Common myeloid progenitor, CD34-positive (primary cell): ENCODE measurements around the gene ITGA5.

ENCODE experiments used
- CTCF ChIA-PET: fragments of 350-600 bp; sonication (Branson Sonifier 250); formaldehyde crosslinking; loops from one replicate; lab custom pipeline; 2021; ENCODE audit warnings: antibody characterized with exemption; lab: Charles Lee
- POLR2A ChIA-PET: fragments of 350-600 bp; sonication (Branson Sonifier 250); formaldehyde crosslinking; loops from one replicate; lab custom pipeline; 2021; ENCODE audit warnings: antibody characterized with exemption; lab: Charles Lee
- DNase-seq, 3 donors: peaks; one replicate each; pipeline versions ENCODE4 v3.0.0 to v3.0.0-alpha.2; 2013
- H3K27ac ChIP-seq, 2 experiments: 1 replicate in 1 of 2; 2 replicates in 1 of 2; pipeline ENCODE4 v1.7.0; 2013; ENCODE audit warnings: inconsistent platforms in 2 of 2, low read length in 2 of 2, mild to moderate bottlenecking in 2 of 2, low read depth in 1 of 2, moderate library complexity in 1 of 2; ENCODE audit not compliant: severe bottlenecking in 2 of 2, insufficient read depth in 1 of 2, poor library complexity in 1 of 2
- H3K27me3 ChIP-seq, 5 experiments: replicated peaks in 2 of 5; 1 replicate in 3 of 5; 2 replicates in 2 of 5; pipeline versions ENCODE4 v1.6.1 to v1.7.0; 2013; ENCODE audit warnings: low read length in 4 of 5, mild to moderate bottlenecking in 2 of 5, moderate library complexity in 2 of 5, inconsistent platforms in 1 of 5; ENCODE audit not compliant: insufficient read depth in 5 of 5, control insufficient read depth in 4 of 5
- H3K36me3 ChIP-seq, 4 experiments: 1 replicate in 2 of 4; 2 replicates in 2 of 4; pipeline versions ENCODE4 v1.6.1 to v1.7.0; 2013; ENCODE audit warnings: low read length in 3 of 4, control low read depth in 1 of 4, mild to moderate bottlenecking in 1 of 4; ENCODE audit not compliant: control insufficient read depth in 4 of 4, insufficient read depth in 4 of 4
- H3K4me1 ChIP-seq, 4 experiments: 1 replicate in 3 of 4; 2 replicates in 1 of 4; pipeline versions ENCODE4 v1.6.1 to v1.7.1; 2013; ENCODE audit warnings: low read length in 3 of 4, mild to moderate bottlenecking in 3 of 4, control low read depth in 1 of 4, inconsistent platforms in 1 of 4, moderate library complexity in 1 of 4; ENCODE audit not compliant: control insufficient read depth in 4 of 4, insufficient read depth in 4 of 4; ENCODE audit errors: control extremely low read depth in 1 of 4
- H3K4me3 ChIP-seq, 7 experiments: 1 replicate in 4 of 7; 2 replicates in 3 of 7; pipeline versions ENCODE4 v1.5.1 to v1.7.0; 2013; ENCODE audit warnings: mild to moderate bottlenecking in 7 of 7, low read length in 6 of 7, moderate library complexity in 6 of 7, inconsistent platforms in 2 of 7, low read depth in 2 of 7, control low read depth in 1 of 7; ENCODE audit not compliant: insufficient read depth in 4 of 7, control insufficient read depth in 1 of 7; ENCODE audit errors: extremely low read depth in 1 of 7
- H3K9me3 ChIP-seq, 5 experiments: 1 replicate in 4 of 5; 2 replicates in 1 of 5; pipeline versions ENCODE4 v1.6.1 to v1.7.1; 2013; ENCODE audit warnings: low read length in 4 of 5, mild to moderate bottlenecking in 2 of 5, inconsistent platforms in 1 of 5, low read depth in 1 of 5, moderate library complexity in 1 of 5; ENCODE audit not compliant: control insufficient read depth in 4 of 5, insufficient read depth in 2 of 5; ENCODE audit errors: control extremely low read depth in 1 of 5
- WGBS: methylation state at CpG from one replicate; pipeline ENCODE4 v1.1.5; 2013; ENCODE audit not compliant: insufficient coverage; 5-methylcytosine and 5-hydroxymethylcytosine counted together

The ITGA5 gene

GRCh38 chr12:54412786-54413185, 6.3 kb downstream of the ITGA5 start:
- H3K4me3 ChIP-seq = peak overlapping the region in 6 of 7 experiments; percentile 16 to 77 (median 56)
- peaks cover 24 to 95% (median 74%) of the 10 kb centered on the region in 4 experiments for H3K4me1 ChIP-seq
- H3K27me3 ChIP-seq = no peaks in the 10 kb centered on the region
- peak overlapping the region; percentile 93 to 97 for H3K27ac ChIP-seq
- DNase-seq = no peak
- H3K9me3 ChIP-seq = no peaks in the 10 kb centered on the region
- CTCF ChIA-PET = interaction anchor here (1.0 to 14.7 kb wide), 4 partner anchors 12 to 46 kb away, joined by 3 to 351 read pairs (median 163); no protein-coding TSS in a partner anchor
- peaks cover 7 to 36% (median 24%) of the 10 kb centered on the region in 4 experiments for H3K36me3 ChIP-seq
- 65% methylated on average over 2 of the region's 3 CpGs for WGBS
- POLR2A ChIA-PET = interaction anchor here (0.5 to 3.2 kb wide), 7 partner anchors 9 to 1379 kb away, joined by 3 to 17 read pairs (median 3); no protein-coding TSS in a partner anchor

DNA sequence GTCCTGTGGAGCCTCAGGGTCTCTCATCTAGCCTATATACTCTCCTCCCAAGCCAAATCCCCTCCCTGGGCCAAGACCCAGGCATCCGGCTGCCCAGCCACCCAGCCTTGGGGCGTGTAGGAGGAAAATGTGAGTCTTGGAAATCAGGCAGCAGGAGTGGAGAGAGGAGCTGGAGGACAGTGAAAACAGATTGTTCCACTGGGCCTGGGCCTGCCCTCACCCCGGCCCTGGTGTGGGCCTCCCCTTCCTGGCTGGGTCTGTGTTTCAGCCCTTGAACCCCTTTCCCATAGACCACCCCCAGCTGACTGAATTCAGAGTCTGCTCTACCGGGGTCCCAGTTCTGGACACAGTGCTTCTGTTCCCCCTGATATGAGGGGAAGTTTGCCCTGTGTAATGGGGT, 6.7 kb downstream of the ITGA5 start:
- Histone ChIP-seq H3K36me3 (peaks cover 7 to 40% (median 28%) of the 10 kb centered on the region in 4 experiments), H3K4me3 (peak overlapping the region in 6 of 7 experiments; percentile 16 to 77 (median 56)), H3K27me3 (no peaks in the 10 kb centered on the region), H3K9me3 (no peaks in the 10 kb centered on the region), H3K27ac (peak overlapping the region; percentile 93 to 97), H3K4me1 (peaks cover 24 to 96% (median 75%) of the 10 kb centered on the region in 4 experiments)
- no peak for DNase-seq
- POLR2A ChIA-PET = interaction anchor here (0.5 to 3.2 kb wide), 4 partner anchors 13 to 1380 kb away, joined by 3 to 17 read pairs (median 8); no protein-coding TSS in a partner anchor
- WGBS = no CpG with 5 or more reads among the region's 4 CpGs
- CTCF ChIA-PET = interaction anchor here (1.9 to 14.7 kb wide), 3 partner anchors 12 to 20 kb away, joined by 7 to 351 read pairs (median 319); no protein-coding TSS in a partner anchor

GRCh38 chr12:54411391-54412241, 7.5 kb downstream of the ITGA5 start:
- H3K27ac ChIP-seq = peak overlapping the region; percentile 93 to 97
- no peaks in the 10 kb centered on the region for H3K9me3 ChIP-seq
- ChIA-PET CTCF (interaction anchor here (1.9 to 14.7 kb wide), 3 partner anchors 11 to 21 kb away, joined by 7 to 351 read pairs (median 319); no protein-coding TSS in a partner anchor), POLR2A (interaction anchor here (0.7 to 3.2 kb wide), 3 partner anchors 9 to 22 kb away, joined by 3 to 17 read pairs (median 3); no protein-coding TSS in a partner anchor)
- H3K36me3 ChIP-seq = peaks cover 15 to 48% (median 35%) of the 10 kb centered on the region in 4 experiments
- H3K27me3 ChIP-seq = no peaks in the 10 kb centered on the region
- peak in 2 of 3 donors; percentile 52 to 59 for DNase-seq
- H3K4me3 ChIP-seq = peak overlapping the region in 5 of 7 experiments; percentile 27 to 77 (median 58)
- 24% methylated on average over 6 of the region's 10 CpGs for WGBS
- H3K4me1 ChIP-seq = peaks cover 20 to 90% (median 68%) of the 10 kb centered on the region in 4 experiments

- Histone ChIP-seq H3K36me3 (peaks cover 24 to 71% (median 57%) of the 10 kb centered on the region in 4 experiments), H3K4me1 (peaks cover 9 to 69% (median 45%) of the 10 kb centered on the region in 4 experiments), H3K4me3 (no peak overlapping the region), H3K27ac (peak overlapping the region; percentile 27 to 60), H3K27me3 (no peaks in the 10 kb centered on the region), H3K9me3 (no peaks in the 10 kb centered on the region)
- WGBS = 94% methylated on average over 3 of the region's 8 CpGs
- ChIA-PET POLR2A (interaction anchor here (0.7 kb wide), 1 partner anchor 10 kb away, joined by 3 read pairs; no protein-coding TSS in a partner anchor), CTCF (interaction anchor here (0.9 to 14.7 kb wide), 6 partner anchors 8 to 30 kb away, joined by 3 to 351 read pairs (median 6); no protein-coding TSS in a partner anchor)
- no peak for DNase-seq
These were observed 9.8 kb downstream of the ITGA5 start for GRCh38 chr12:54409267-54409666.

GRCh38 chr12:54407183-54407905, 11.7 kb downstream of the ITGA5 start:
- no peak for DNase-seq
- ChIA-PET POLR2A (interaction anchor here (0.8 kb wide), 1 partner anchor 23 kb away, joined by 3 read pairs; no protein-coding TSS in a partner anchor), CTCF (interaction anchor here (1.8 to 14.7 kb wide), 3 partner anchors 7 to 25 kb away, joined by 6 to 351 read pairs (median 319); no protein-coding TSS in a partner anchor)
- WGBS = 60% methylated on average over 3 of the region's 5 CpGs
- no peaks in the 10 kb centered on the region for H3K27me3 ChIP-seq
- peak overlapping the region; percentile 25 to 65 for H3K27ac ChIP-seq
- H3K4me3 ChIP-seq = no peak overlapping the region
- H3K36me3 ChIP-seq = peaks cover 31 to 90% (median 75%) of the 10 kb centered on the region in 4 experiments
- H3K4me1 ChIP-seq = peaks cover 2 to 50% (median 26%) of the 10 kb centered on the region in 4 experiments
- no peaks in the 10 kb centered on the region for H3K9me3 ChIP-seq

DNA sequence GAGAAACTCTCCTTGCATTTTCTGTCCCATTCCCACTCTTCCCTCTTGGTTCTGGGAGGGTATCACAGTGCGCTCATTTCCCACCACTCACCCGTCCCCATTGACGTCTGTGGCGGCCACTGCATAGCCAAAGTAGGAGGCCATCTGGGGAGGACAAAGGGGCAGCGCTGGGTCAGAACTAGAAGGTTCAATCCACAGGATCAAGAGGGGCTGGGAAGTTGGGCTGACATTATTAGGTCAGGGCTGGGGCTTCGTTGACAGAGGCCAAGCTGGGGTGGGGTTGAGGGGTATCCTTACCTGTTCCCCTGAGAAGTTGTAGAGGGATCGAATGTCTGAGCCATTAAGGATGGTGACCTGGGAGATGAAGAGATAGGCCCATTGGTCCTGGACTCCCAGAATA, 13.5 kb downstream of the ITGA5 start:
- ChIA-PET CTCF (interaction anchor here (0.5 to 12.3 kb wide), 8 partner anchors 9 to 70 kb away, joined by 3 to 630 read pairs (median 26); partner anchors contain the start of gene ITGA5), POLR2A (no interaction called here)
- Histone ChIP-seq H3K27ac (no peak overlapping the region), H3K36me3 (peaks cover 35 to 98% (median 85%) of the 10 kb centered on the region in 4 experiments), H3K4me1 (peaks cover 0 to 32% (median 11%) of the 10 kb centered on the region in 4 experiments), H3K4me3 (no peak overlapping the region), H3K9me3 (no peaks in the 10 kb centered on the region), H3K27me3 (no peaks in the 10 kb centered on the region)
- 100% methylated on average over 3 of the region's 7 CpGs for WGBS
- no peak for DNase-seq
